ENCODE data around the gene STARD3. TPM values are rescaled to one million over a fixed set of nuclear protein-coding genes. Genes with fewer than 3 reads are reported as not detected.

STARD3 gene
- total and polyA plus RNA-seq, 4 donors = 34.7 to 72.4 (median 46.9) TPM

GRCh38 chr17:39608142-39608981, 28.6 kb upstream of the STARD3 start:
- intact Hi-C loops (cut with DNase I) = no loop called here
- Histone ChIP-seq H3K27me3 (ENCODE audit: control insufficient read depth in 1 of 2, insufficient read depth in 2 of 2, low read length in 1 of 2) (no peaks in the 10 kb centered on the region), H3K4me3 (ENCODE audit: low read length in 2 of 2) (no peak overlapping the region)

GRCh38 chr17:39609416-39610025, 27.4 kb upstream of the STARD3 start:
- DNase-seq = no peak
- Histone ChIP-seq H3K27ac (ENCODE audit: low read depth in 1 of 2, low read length in 2 of 2) (no peak overlapping the region), H3K4me1 (ENCODE audit: control insufficient read depth in 1 of 2, insufficient read depth in 2 of 2, low read length in 2 of 2) (peaks cover 0 to 2% of the 10 kb centered on the region in 2 donors), H3K9me3 (ENCODE audit: control insufficient read depth, low read length) (no peaks in the 10 kb centered on the region), H3K27me3 (ENCODE audit: control insufficient read depth in 1 of 2, insufficient read depth in 2 of 2, low read length in 1 of 2) (no peaks in the 10 kb centered on the region), H3K36me3 (ENCODE audit: control insufficient read depth in 1 of 2, insufficient read depth in 2 of 2, low read length in 1 of 2) (no peaks in the 10 kb centered on the region), H3K4me3 (ENCODE audit: low read length in 2 of 2) (no peak overlapping the region)
- 92 to 93% methylated on average over 4 of the region's 4 CpGs for WGBS, 2 donors
- intact Hi-C loops (cut with DNase I) = no loop called here
- no peak for ATAC-seq (ENCODE audit: low FRiP score)

More at GRCh38 chr17:39608142-39608981, 28.6 kb upstream of the STARD3 start:
- 18 to 20% methylated on average over 15 of the region's 15 CpGs for WGBS, 2 donors
- DNase-seq (no peak), ATAC-seq (ENCODE audit: low FRiP score) (no peak)
- H3K9me3 ChIP-seq (ENCODE audit: control insufficient read depth, low read length) = no peaks in the 10 kb centered on the region
- peaks cover 0 to 2% of the 10 kb centered on the region in 2 donors for H3K4me1 ChIP-seq (ENCODE audit: control insufficient read depth in 1 of 2, insufficient read depth in 2 of 2, low read length in 2 of 2)
- no peaks in the 10 kb centered on the region for H3K36me3 ChIP-seq (ENCODE audit: control insufficient read depth in 1 of 2, insufficient read depth in 2 of 2, low read length in 1 of 2)
- no peak overlapping the region for H3K27ac ChIP-seq (ENCODE audit: low read depth in 1 of 2, low read length in 2 of 2)

- no peaks in the 10 kb centered on the region for H3K9me3 ChIP-seq (ENCODE audit: control insufficient read depth, low read length)
- no peak overlapping the region for H3K27ac ChIP-seq (ENCODE audit: low read depth in 1 of 2, low read length in 2 of 2)
- no peak overlapping the region for H3K4me3 ChIP-seq (ENCODE audit: low read length in 2 of 2)
- WGBS, 2 donors = 88 to 89% methylated on average over 9 of the region's 9 CpGs
- no peaks in the 10 kb centered on the region for H3K27me3 ChIP-seq (ENCODE audit: control insufficient read depth in 1 of 2, insufficient read depth in 2 of 2, low read length in 1 of 2)
- H3K4me1 ChIP-seq (ENCODE audit: control insufficient read depth in 1 of 2, insufficient read depth in 2 of 2, low read length in 2 of 2) = no peaks in the 10 kb centered on the region
- intact Hi-C loops (cut with DNase I) = no loop called here
- no peaks in the 10 kb centered on the region for H3K36me3 ChIP-seq (ENCODE audit: control insufficient read depth in 1 of 2, insufficient read depth in 2 of 2, low read length in 1 of 2)
- DNase-seq (no peak), ATAC-seq (ENCODE audit: low FRiP score) (no peak)
Measured at GRCh38 chr17:39611401-39612112, 25.4 kb upstream of the STARD3 start.

GRCh38 chr17:39612291-39612894, 24.6 kb upstream of the STARD3 start:
- H3K36me3 ChIP-seq (ENCODE audit: control insufficient read depth in 1 of 2, insufficient read depth in 2 of 2, low read length in 1 of 2) = no peaks in the 10 kb centered on the region
- 73 to 77% methylated on average over 20 to 22 of the region's 22 CpGs for WGBS, 2 donors
- H3K27me3 ChIP-seq (ENCODE audit: control insufficient read depth in 1 of 2, insufficient read depth in 2 of 2, low read length in 1 of 2) = no peaks in the 10 kb centered on the region
- no peaks in the 10 kb centered on the region for H3K9me3 ChIP-seq (ENCODE audit: control insufficient read depth, low read length)
- H3K27ac ChIP-seq (ENCODE audit: low read depth in 1 of 2, low read length in 2 of 2) = no peak overlapping the region
- intact Hi-C loops (cut with DNase I) = no loop called here
- H3K4me3 ChIP-seq (ENCODE audit: low read length in 2 of 2) = no peak overlapping the region
- ATAC-seq (ENCODE audit: low FRiP score) = no peak
- no peaks in the 10 kb centered on the region for H3K4me1 ChIP-seq (ENCODE audit: control insufficient read depth in 1 of 2, insufficient read depth in 2 of 2, low read length in 2 of 2)
- no peak for DNase-seq

GRCh38 chr17:39612935-39613464, 23.9 kb upstream of the STARD3 start:
- Histone ChIP-seq H3K4me1 (ENCODE audit: control insufficient read depth in 1 of 2, insufficient read depth in 2 of 2, low read length in 2 of 2) (no peaks in the 10 kb centered on the region), H3K9me3 (ENCODE audit: control insufficient read depth, low read length) (no peaks in the 10 kb centered on the region), H3K27me3 (ENCODE audit: control insufficient read depth in 1 of 2, insufficient read depth in 2 of 2, low read length in 1 of 2) (no peaks in the 10 kb centered on the region), H3K4me3 (ENCODE audit: low read length in 2 of 2) (no peak overlapping the region), H3K27ac (ENCODE audit: low read depth in 1 of 2, low read length in 2 of 2) (no peak overlapping the region), H3K36me3 (ENCODE audit: control insufficient read depth in 1 of 2, insufficient read depth in 2 of 2, low read length in 1 of 2) (no peaks in the 10 kb centered on the region)
- no peak for ATAC-seq (ENCODE audit: low FRiP score)
- intact Hi-C loops (cut with DNase I) = no loop called here
- DNase-seq = no peak
- WGBS, 2 donors = 71 to 73% methylated on average over 7 of the region's 7 CpGs

GRCh38 chr17:39614545-39615157, 22.3 kb upstream of the STARD3 start:
- DNase-seq (no peak), ATAC-seq (ENCODE audit: low FRiP score) (no peak)
- WGBS, 2 donors = 95% methylated on average over 3 of the region's 3 CpGs
- Histone ChIP-seq H3K27ac (ENCODE audit: low read depth in 1 of 2, low read length in 2 of 2) (no peak overlapping the region), H3K4me3 (ENCODE audit: low read length in 2 of 2) (no peak overlapping the region), H3K27me3 (ENCODE audit: control insufficient read depth in 1 of 2, insufficient read depth in 2 of 2, low read length in 1 of 2) (no peaks in the 10 kb centered on the region), H3K4me1 (ENCODE audit: control insufficient read depth in 1 of 2, insufficient read depth in 2 of 2, low read length in 2 of 2) (no peaks in the 10 kb centered on the region), H3K9me3 (ENCODE audit: control insufficient read depth, low read length) (no peaks in the 10 kb centered on the region), H3K36me3 (ENCODE audit: control insufficient read depth in 1 of 2, insufficient read depth in 2 of 2, low read length in 1 of 2) (no peaks in the 10 kb centered on the region)
- intact Hi-C loops (cut with DNase I) = no loop called here

GRCh38 chr17:39615434-39615833, 21.5 kb upstream of the STARD3 start:
- Histone ChIP-seq H3K9me3 (ENCODE audit: control insufficient read depth, low read length) (no peaks in the 10 kb centered on the region), H3K27me3 (ENCODE audit: control insufficient read depth in 1 of 2, insufficient read depth in 2 of 2, low read length in 1 of 2) (no peaks in the 10 kb centered on the region)

GRCh38 chr17:39617100-39617445, 19.9 kb upstream of the STARD3 start:
- H3K4me1 ChIP-seq (ENCODE audit: control insufficient read depth in 1 of 2, insufficient read depth in 2 of 2, low read length in 2 of 2) = no peaks in the 10 kb centered on the region
- H3K27me3 ChIP-seq (ENCODE audit: control insufficient read depth in 1 of 2, insufficient read depth in 2 of 2, low read length in 1 of 2) = no peaks in the 10 kb centered on the region
- H3K9me3 ChIP-seq (ENCODE audit: control insufficient read depth, low read length) = no peaks in the 10 kb centered on the region
- H3K4me3 ChIP-seq (ENCODE audit: low read length in 2 of 2) = no peak overlapping the region
- ATAC-seq (ENCODE audit: low FRiP score) = no peak
- intact Hi-C loops (cut with DNase I) = no loop called here
- no peaks in the 10 kb centered on the region for H3K36me3 ChIP-seq (ENCODE audit: control insufficient read depth in 1 of 2, insufficient read depth in 2 of 2, low read length in 1 of 2)
- no peak overlapping the region for H3K27ac ChIP-seq (ENCODE audit: low read depth in 1 of 2, low read length in 2 of 2)
- no peak for DNase-seq
- 91 to 97% methylated on average over 3 of the region's 3 CpGs for WGBS, 2 donors

More at GRCh38 chr17:39615434-39615833, 21.5 kb upstream of the STARD3 start:
- ATAC-seq (ENCODE audit: low FRiP score) (no peak), DNase-seq (no peak)
- Histone ChIP-seq H3K4me1 (ENCODE audit: control insufficient read depth in 1 of 2, insufficient read depth in 2 of 2, low read length in 2 of 2) (no peaks in the 10 kb centered on the region), H3K27ac (ENCODE audit: low read depth in 1 of 2, low read length in 2 of 2) (no peak overlapping the region), H3K4me3 (ENCODE audit: low read length in 2 of 2) (no peak overlapping the region), H3K36me3 (ENCODE audit: control insufficient read depth in 1 of 2, insufficient read depth in 2 of 2, low read length in 1 of 2) (no peaks in the 10 kb centered on the region)
- WGBS, 2 donors = 64 to 67% methylated on average over 6 of the region's 6 CpGs
- intact Hi-C loops (cut with DNase I) = no loop called here
